GM12891 (cell line): ENCODE data around the gene LUC7L3.

ENCODE experiments used
- PAX5 ChIP-seq: IDR thresholded peaks from 2 replicates; pipeline ENCODE4 v1.6.1; 2011; ENCODE audit warnings: low read length, moderate library complexity, mild to moderate bottlenecking; ENCODE audit not compliant: insufficient read depth, severe bottlenecking
- POLR2A ChIP-seq: IDR thresholded peaks from 2 replicates; pipeline ENCODE4 v1.6.1; 2011; ENCODE audit warnings: low read depth, low read length, control low read depth
- POLR2AphosphoS5 ChIP-seq: IDR thresholded peaks from 2 replicates; pipeline ENCODE4 v1.6.1; 2011; ENCODE audit warnings: low read depth, low read length, control low read depth
- POU2F2 ChIP-seq: IDR thresholded peaks from 2 replicates; pipeline ENCODE4 v1.6.1; 2011; ENCODE audit warnings: low read depth, mild to moderate bottlenecking, control low read depth, low read length, moderate library complexity
- SPI1 ChIP-seq: IDR thresholded peaks from 2 replicates; pipeline ENCODE4 v1.6.1; 2011; ENCODE audit warnings: low read depth, low read length, control low read depth
- TAF1 ChIP-seq: IDR thresholded peaks from 2 replicates; pipeline ENCODE4 v1.6.1; 2011; ENCODE audit warnings: low read depth, low read length, control low read depth

- TF ChIP-seq POLR2A (no peak), TAF1 (no peak), POLR2AphosphoS5 (no peak), PAX5 (no peak), POU2F2 (no peak), SPI1 (no peak)
Observed at GRCh38 chr17:50764734-50765149, 45.3 kb downstream of the LUC7L3 start.
